ENCODE results near the gene TTC21A.

The TTC21A gene

GRCh38 chr3:39140341-39140971 lies 33.0 kb downstream of the TTC21A start:
- Histone ChIP-seq H3K36me3 (peaks cover 85% of the 10 kb centered on the region), H3K4me1 (peaks cover 54% of the 10 kb centered on the region), H4K20me1 (peaks cover 68% of the 10 kb centered on the region), H3K27ac (peak overlapping the region; percentile 74), H3K9ac (no peak overlapping the region), H3K27me3 (no peaks in the 10 kb centered on the region), H3K4me3 (no peak overlapping the region), H3K4me2 (peak overlapping the region; percentile 98), H3K9me3 (no peaks in the 10 kb centered on the region)
- no peak for TF ChIP-seq Cebpa-rat (IDR thresholded peaks at IDR 0.05)

- H3K27ac ChIP-seq, result peak overlapping the region; percentile 74
- peak overlapping the region; percentile 98 for H3K4me2 ChIP-seq
- no peaks in the 10 kb centered on the region for H3K27me3 ChIP-seq
- peaks cover 93% of the 10 kb centered on the region for H3K36me3 ChIP-seq
- 0 out of 2 replicates have a peak overlapping the region, but pooled peaks have one; percentile 6 for H3K9ac ChIP-seq
- peaks cover 76% of the 10 kb centered on the region for H4K20me1 ChIP-seq
- H3K9me3 ChIP-seq, result no peaks in the 10 kb centered on the region
- H3K4me1 ChIP-seq, result peaks cover 63% of the 10 kb centered on the region
- TF ChIP-seq Cebpa-rat (IDR thresholded peaks at IDR 0.05), result no peak
- no peak overlapping the region for H3K4me3 ChIP-seq
Observed at GRCh38 chr3:39141171-39141995, 33.9 kb downstream of the TTC21A start.

GRCh38 chr3:39142067-39142466 lies 34.6 kb downstream of the TTC21A start:
- Histone ChIP-seq H3K4me3 (no peak overlapping the region), H3K9ac (0 out of 2 replicates have a peak overlapping the region, but pooled peaks have one; percentile 6), H3K27me3 (no peaks in the 10 kb centered on the region), H3K9me3 (no peaks in the 10 kb centered on the region), H3K36me3 (peaks cover 89% of the 10 kb centered on the region), H3K4me2 (peak overlapping the region; percentile 98), H3K4me1 (peaks cover 70% of the 10 kb centered on the region), H3K27ac (peak overlapping the region; percentile 74), H4K20me1 (peaks cover 83% of the 10 kb centered on the region)
- TF ChIP-seq Cebpa-rat (IDR thresholded peaks at IDR 0.05), result no peak

GRCh38 chr3:39143051-39143885 lies 35.8 kb downstream of the TTC21A start:
- Histone ChIP-seq H3K4me2 (peak overlapping the region; percentile 98), H3K9ac (0 out of 2 replicates have a peak overlapping the region, but pooled peaks have one; percentile 51), H3K9me3 (no peaks in the 10 kb centered on the region), H3K36me3 (peaks cover 77% of the 10 kb centered on the region), H3K27me3 (no peaks in the 10 kb centered on the region), H3K4me1 (peaks cover 78% of the 10 kb centered on the region), H4K20me1 (peaks cover 83% of the 10 kb centered on the region), H3K4me3 (no peak overlapping the region), H3K27ac (peak overlapping the region; percentile 74; the same call in 1 of the 2 replicates)
- no peak for TF ChIP-seq Cebpa-rat (IDR thresholded peaks at IDR 0.05)

- Histone ChIP-seq H3K4me1 (peaks cover 88% of the 10 kb centered on the region), H3K36me3 (peaks cover 72% of the 10 kb centered on the region), H4K20me1 (peaks cover 75% of the 10 kb centered on the region), H3K9ac (0 out of 2 replicates have a peak overlapping the region, but pooled peaks have one; percentile 15), H3K27ac (peak overlapping the region; percentile 74; the same call in 1 of the 2 replicates), H3K27me3 (no peaks in the 10 kb centered on the region), H3K4me3 (no peak overlapping the region), H3K4me2 (peak overlapping the region; percentile 98), H3K9me3 (no peaks in the 10 kb centered on the region)
- no peak for TF ChIP-seq Cebpa-rat (IDR thresholded peaks at IDR 0.05)
Observed at GRCh38 chr3:39144095-39144747, 36.7 kb downstream of the TTC21A start.

- H4K20me1 ChIP-seq, result peaks cover 70% of the 10 kb centered on the region
- no peak for TF ChIP-seq Cebpa-rat (IDR thresholded peaks at IDR 0.05)
- no peak overlapping the region for H3K4me3 ChIP-seq
- peaks cover 94% of the 10 kb centered on the region for H3K4me1 ChIP-seq
- H3K27me3 ChIP-seq, result no peaks in the 10 kb centered on the region
- H3K4me2 ChIP-seq, result peak overlapping the region; percentile 98
- H3K9me3 ChIP-seq, result no peaks in the 10 kb centered on the region
- H3K36me3 ChIP-seq, result peaks cover 68% of the 10 kb centered on the region
- no peak overlapping the region for H3K9ac ChIP-seq
- no peak overlapping the region for H3K27ac ChIP-seq
Observed at GRCh38 chr3:39144748-39145380, 37.4 kb downstream of the TTC21A start.

- peak overlapping the region; percentile 100 for H3K4me3 ChIP-seq
- H3K4me2 ChIP-seq, result peak overlapping the region; percentile 98
- H3K4me1 ChIP-seq, result peaks cover 97% of the 10 kb centered on the region
- peak overlapping the region; percentile 99 for H3K27ac ChIP-seq
- no peaks in the 10 kb centered on the region for H3K9me3 ChIP-seq
- H3K36me3 ChIP-seq, result peaks cover 56% of the 10 kb centered on the region
- no peaks in the 10 kb centered on the region for H3K27me3 ChIP-seq
- no peak for TF ChIP-seq Cebpa-rat (IDR thresholded peaks at IDR 0.05)
- peaks cover 67% of the 10 kb centered on the region for H4K20me1 ChIP-seq
- peak overlapping the region; percentile 97 for H3K9ac ChIP-seq
Observed at GRCh38 chr3:39146083-39146501, 38.6 kb downstream of the TTC21A start.

GRCh38 chr3:39146611-39147591 lies 39.4 kb downstream of the TTC21A start:
- Histone ChIP-seq H3K4me3 (peak overlapping the region; percentile 100), H3K36me3 (peaks cover 48% of the 10 kb centered on the region), H3K27ac (peak overlapping the region; percentile 99)

More at GRCh38 chr3:39146611-39147591, 39.4 kb downstream of the TTC21A start:
- peak overlapping the region; percentile 97 for H3K9ac ChIP-seq
- H4K20me1 ChIP-seq, result peaks cover 67% of the 10 kb centered on the region
- H3K27me3 ChIP-seq, result no peaks in the 10 kb centered on the region
- TF ChIP-seq Cebpa-rat (IDR thresholded peaks at IDR 0.05), result no peak
- H3K4me2 ChIP-seq, result peak overlapping the region; percentile 98
- H3K4me1 ChIP-seq, result peaks cover 97% of the 10 kb centered on the region
- no peaks in the 10 kb centered on the region for H3K9me3 ChIP-seq
